Left lobe of liver (tissue), 2 donors: ENCODE results near the gene FXYD4. TPM values are rescaled to one million over a fixed set of nuclear protein-coding genes. Genes with fewer than 3 reads are reported as not detected.
"Not testable (repeated sequence)": the region's sequence is repeated elsewhere in the genome, so short reads cannot be mapped to it uniquely, and the experiment has no call there.

Source experiments
- ATAC-seq: fragments of 200-7000 bp; cut with Tn5 transposase; one replicate; pipeline ENCODE4 v1.9.1; 2020; ENCODE audit warnings: mild to moderate bottlenecking, moderate library complexity
- DNase-seq: peaks from one replicate; pipeline ENCODE4 v3.0.0-alpha.2; 2020; ENCODE audit warnings: low spot score
- total RNA-seq: library from RNA; stranded (reverse); gene quantifications from one replicate; pipeline ENCODE4 v1.2.1, GENCODE V29; 2021
- donor health status: DM: no; HTN: no; CAD: no; lungs with moderate emphysema.
- donor health status: DM: no; HTN: yes; CAD: no.

FXYD4 gene
- total RNA-seq, 1 donor from 2014 or later, result not detected

GRCh38 chr10:43410345-43410744 is 38.9 kb downstream of the FXYD4 start:
- DNase-seq (no peak), ATAC-seq (no peak)

GRCh38 chr10:43411536-43411935 is 40.1 kb downstream of the FXYD4 start:
- no peak for DNase-seq
- no peak for ATAC-seq

GRCh38 chr10:43415544-43415943 is 44.1 kb downstream of the FXYD4 start:
- ATAC-seq (no peak), DNase-seq (no peak)

- DNase-seq, result no peak
- no peak for ATAC-seq
Measured at GRCh38 chr10:43417950-43418768, 46.7 kb downstream of the FXYD4 start.

- ATAC-seq, result no peak
- DNase-seq, result no peak
Measured at GRCh38 chr10:43419997-43420368, 48.5 kb downstream of the FXYD4 start.

- peak; percentile 96 for DNase-seq
- ATAC-seq, result peak; percentile 93
Measured at GRCh38 chr10:43420369-43421200, 49.1 kb downstream of the FXYD4 start.

GRCh38 chr10:43421201-43421507 is 49.7 kb downstream of the FXYD4 start:
- DNase-seq (no peak), ATAC-seq (no peak)

GRCh38 chr10:43421519-43421918 is 50.1 kb downstream of the FXYD4 start:
- ATAC-seq (no peak), DNase-seq (no peak)

GRCh38 chr10:43421944-43422343 is 50.5 kb downstream of the FXYD4 start:
- DNase-seq, ATAC-seq: not testable (repeated sequence)

GRCh38 chr10:43424416-43424815 is 53.0 kb downstream of the FXYD4 start:
- ATAC-seq, result no peak
- DNase-seq, result no peak

Other genes starting within 250 kb of the FXYD4 start
- 5.5 TPM for gene CSGALNACT2, start 233.2 kb upstream of the FXYD4 start, total RNA-seq
- 0.13 TPM for gene RASGEF1A, start 104.6 kb upstream of the FXYD4 start, total RNA-seq
- gene HNRNPF, start 37.5 kb downstream of the FXYD4 start, total RNA-seq, result 118 TPM
- gene ZNF487, start 65.5 kb downstream of the FXYD4 start, total RNA-seq, result 1.8 TPM
- 0.40 TPM for gene ZNF239, start 203.0 kb downstream of the FXYD4 start, total RNA-seq
- 2.7 TPM for gene ZNF485, start 234.8 kb downstream of the FXYD4 start, total RNA-seq